HCT116 (cell line): ENCODE data around the gene GGA1. TPM values are rescaled to one million over a fixed set of nuclear protein-coding genes. Genes with fewer than 3 reads are reported as not detected.

Experiments
- ATAC-seq: fragments of 200-7000 bp; cut with Tn5 transposase; 2 replicates; pipeline ENCODE4 v1.9.1; 2020; ENCODE audit warnings: mild to moderate bottlenecking, moderate library complexity
- BruUV-seq: library from RNA; stranded (reverse); fragments of 400-500 nt; replicated peaks from 2 replicates; lab custom pipeline; 2021; lab: Mats Ljungman, UMichigan
- CTCF ChIA-PET: fragments of 300-600 bp; sonication (Branson Sonifier 250); formaldehyde crosslinking; loops from one replicate; lab custom pipeline; 2021; ENCODE audit warnings: antibody characterized with exemption; lab: Charles Lee
- POLR2A ChIA-PET: fragments of 300-600, 350-600 bp; sonication (Branson Sonifier 250); formaldehyde crosslinking; loops from one replicate; lab custom pipeline; 2021; ENCODE audit warnings: antibody characterized with exemption; lab: Charles Lee
- RAD21 ChIA-PET, 2 experiments: fragments of 300-600 bp; sonication (Branson Sonifier 250); formaldehyde crosslinking; loops; one replicate each; lab custom pipeline; 2023; ENCODE audit warnings: low total read pairs in 2 of 2; ENCODE audit not compliant: uncharacterized antibody in 2 of 2, unreplicated experiment in 2 of 2, low non-redundant PET in 1 of 2; lab: Charles Lee
- DNase-seq: peaks from one replicate; pipeline ENCODE4 v3.0.0-alpha.2; 2010; ENCODE audit warnings: low read depth, low spot score
- H2AFZ ChIP-seq: fragments of 200-600 bp; shearing (Covaris generic), sonication (generic); 2 replicates; pipeline ENCODE4 v1.6.1; 2017; ENCODE audit warnings: low read depth, mixed run types, mixed read lengths, antibody characterized with exemption, low read length; ENCODE audit not compliant: poor library complexity, severe bottlenecking
- H3K27ac ChIP-seq: 2 replicates; pipeline ENCODE4 v1.5.1; 2012; ENCODE audit warnings: low read depth, low read length
- H3K27me3 ChIP-seq: fragments of 200-600 bp; sonication (generic); 2 replicates; pipeline ENCODE4 v1.6.1; 2016; ENCODE audit warnings: mixed run types, low read length, mixed read lengths; ENCODE audit not compliant: insufficient read depth
- H3K36me3 ChIP-seq, 2 experiments: fragments of 200-500 bp in 1 of 2; fragments of 200-600 bp in 1 of 2; sonication (Bioruptor generic) in 1 of 2; sonication (generic) in 1 of 2; 2 replicates each; pipeline versions ENCODE4 v1.5.1 to v1.6.1; 2014 to 2016; ENCODE audit warnings: low read length in 2 of 2, inconsistent platforms in 1 of 2, mixed read lengths in 1 of 2, mixed run types in 1 of 2; ENCODE audit not compliant: insufficient read depth in 2 of 2, control insufficient read depth in 1 of 2
- H3K4me1 ChIP-seq, 2 experiments: fragments of 200-600 bp in 1 of 2; sonication (generic) in 1 of 2; 2 replicates each; pipeline versions ENCODE4 v1.5.1 to v1.6.1; 2012 to 2017; ENCODE audit warnings: low read length in 2 of 2, inconsistent platforms in 1 of 2, mild to moderate bottlenecking in 1 of 2, mixed read lengths in 1 of 2, mixed run types in 1 of 2, moderate library complexity in 1 of 2; ENCODE audit not compliant: insufficient read depth in 2 of 2, control insufficient read depth in 1 of 2
- H3K4me2 ChIP-seq: fragments of 200-600 bp; sonication (generic); 2 replicates; pipeline ENCODE4 v1.6.1; 2017; ENCODE audit warnings: mixed run types, low read length, mixed read lengths
- H3K4me3 ChIP-seq, 2 experiments: fragments of 200-600 bp in 1 of 2; sonication (generic) in 1 of 2; replicated peaks in 1 of 2; 2 replicates each; pipeline ENCODE4 v1.5.1; 2011 to 2016; ENCODE audit warnings: low read length in 2 of 2, control low read depth in 1 of 2, low read depth in 1 of 2, mild to moderate bottlenecking in 1 of 2, mixed read lengths in 1 of 2, mixed run types in 1 of 2
- H3K79me2 ChIP-seq: fragments of 200-600 bp; sonication (generic); 2 replicates; pipeline ENCODE4 v1.6.1; 2017; ENCODE audit warnings: mild to moderate bottlenecking, mixed run types, low read length, moderate library complexity, mixed read lengths; ENCODE audit not compliant: insufficient read depth
- H3K9ac ChIP-seq: fragments of 200-600 bp; sonication (generic); 2 replicates; pipeline ENCODE4 v1.6.1; 2016; ENCODE audit warnings: low read length, mixed read lengths
- H3K9me2 ChIP-seq: fragments of 200-600 bp; sonication (generic), shearing (Covaris generic); 2 replicates; pipeline ENCODE4 v1.6.1; 2017; ENCODE audit warnings: mixed run types, mild to moderate bottlenecking, moderate library complexity; ENCODE audit not compliant: insufficient read depth
- H3K9me3 ChIP-seq, 2 experiments: fragments of 200-500 bp in 1 of 2; fragments of 200-600 bp in 1 of 2; sonication (Bioruptor generic) in 1 of 2; sonication (generic) in 1 of 2; 2 replicates each; pipeline ENCODE4 v1.6.1; 2014 to 2017; ENCODE audit warnings: low read length in 2 of 2, mixed read lengths in 2 of 2, inconsistent platforms in 1 of 2, low read depth in 1 of 2, mild to moderate bottlenecking in 1 of 2, mixed run types in 1 of 2, moderate library complexity in 1 of 2; ENCODE audit not compliant: control insufficient read depth in 1 of 2, insufficient read depth in 1 of 2
- H4K20me1 ChIP-seq: fragments of 200-600 bp; sonication (generic), shearing (Covaris generic); 2 replicates; pipeline ENCODE4 v1.6.1; 2017; ENCODE audit warnings: mixed run types, mild to moderate bottlenecking, moderate library complexity; ENCODE audit not compliant: insufficient read depth
- CBX3 ChIP-seq: IDR thresholded peaks from 2 replicates; pipeline ENCODE4 v1.6.1; 2012; ENCODE audit warnings: low read depth
- CTCF ChIP-seq, 3 experiments: fragments of 200-600 bp in 1 of 3; sonication (generic) in 1 of 3; IDR thresholded peaks in 2 of 3; conservative IDR thresholded peaks in 1 of 3; 2 replicates each; pipeline ENCODE4 v1.5.1; 2012 to 2017; ENCODE audit warnings: low read depth in 2 of 3, low read length in 2 of 3, antibody characterized with exemption in 1 of 3, borderline replicate concordance in 1 of 3, control low read depth in 1 of 3, mild to moderate bottlenecking in 1 of 3, mixed read lengths in 1 of 3, mixed run types in 1 of 3, moderate library complexity in 1 of 3; ENCODE audit not compliant: insufficient read depth in 1 of 3
- ELF1 ChIP-seq: IDR thresholded peaks from 2 replicates; pipeline ENCODE4 v1.6.1; 2012; ENCODE audit warnings: low read depth, borderline replicate concordance
- EZH2phosphoT487 ChIP-seq: fragments of 200-600 bp; IDR thresholded peaks from 2 replicates; pipeline ENCODE4 v1.6.1; 2018; ENCODE audit warnings: antibody characterized with exemption, borderline replicate concordance
- MAX ChIP-seq: IDR thresholded peaks from 2 replicates; pipeline ENCODE4 v1.6.1; 2012
- RAD21 ChIP-seq: IDR thresholded peaks from 2 replicates; pipeline ENCODE4 v1.6.1; 2012; ENCODE audit warnings: low read depth, mild to moderate bottlenecking
- SP1 ChIP-seq: IDR thresholded peaks from 2 replicates; pipeline ENCODE4 v1.6.1; 2012; ENCODE audit warnings: low read depth
- SRF ChIP-seq: IDR thresholded peaks from 2 replicates; pipeline ENCODE4 v1.6.1; 2012; ENCODE audit warnings: low read depth
- ZFX ChIP-seq: fragments of 450-650 bp; IDR thresholded peaks from 2 replicates; pipeline ENCODE4 v1.6.1; 2017
- ZNF274 ChIP-seq: fragments of 200-500 bp; sonication (Bioruptor generic); IDR thresholded peaks from 2 replicates; pipeline ENCODE4 v1.6.1; 2014; ENCODE audit warnings: mild to moderate bottlenecking, low read depth, low read length, inconsistent platforms
- intact Hi-C: fragments of 100-400 bp; cut with micrococcal nuclease; formaldehyde crosslinking; loops from 2 replicates; pipeline ENCODE4 v1.10.0; 2022
- total RNA-seq: library from RNA; stranded (reverse); gene quantifications from one replicate; pipeline ENCODE4 v1.2.1, GENCODE V29; 2021; ENCODE audit not compliant: unreplicated experiment

Gene GGA1
- total RNA-seq, 1 experiment from 2014 or later, result 89.8 TPM

- Histone ChIP-seq H2AFZ (no peak overlapping the region), H3K27me3 (no peaks in the 10 kb centered on the region), H3K79me2 (peaks cover 54% of the 10 kb centered on the region), H3K4me1 (peaks cover 11 to 30% of the 10 kb centered on the region in 2 experiments; a peak in 3 of 4 replicates), H3K9ac (peak overlapping the region; percentile 88), H3K9me3 (no peaks in the 10 kb centered on the region), H3K36me3 (peaks cover 2 to 11% of the 10 kb centered on the region in 2 experiments; a peak in 1 of 4 replicates), H3K4me3 (peak overlapping the region; percentile 86 to 93)
- ChIA-PET RAD21 (no interaction called here), POLR2A (interaction anchor here (3.6 kb wide), 1 partner anchor 15 kb away, joined by 71 read pairs; the partner anchor contains the start of gene LGALS1)
- DNase-seq (no peak), ATAC-seq (no peak)
- BruUV-seq, result TSS peak; percentile 67
- intact Hi-C loops, result no loop called here
- TF ChIP-seq ELF1 (no peak), RAD21 (no peak), MAX (no peak), CBX3 (no peak), ZNF274 (no peak), EZH2phosphoT487 (no peak), CTCF (IDR thresholded peaks at IDR 0.05 in 2 of 3, conservative IDR thresholded peaks at IDR 0.05 in 1 of 3; ENCODE audit: borderline replicate concordance in 1 of 3, insufficient read depth in 1 of 3, low read depth in 2 of 3, low read length in 2 of 3) (no peak), SP1 (no peak), ZFX (no peak), SRF (no peak)
- TF ChIP-seq, all 23 proteins: peak for 0
- CTCF ChIA-PET, result interaction anchor here (2.2 kb wide), 1 partner anchor 22 kb away, joined by 11 read pairs; no protein-coding TSS in a partner anchor
- H4K20me1 ChIP-seq, result no peaks in the 10 kb centered on the region
- no peak overlapping the region; the same call in 1 of the 2 replicates for H3K27ac ChIP-seq
- no peaks in the 10 kb centered on the region for H3K9me2 ChIP-seq
- H3K4me2 ChIP-seq, result peak overlapping the region; percentile 97
Measured at GRCh38 chr22:37659897-37660708, 51.5 kb downstream of the GGA1 start.
